Brain microvascular endothelial cell (primary cell): Measurements from ENCODE around the gene DNAH12.

ENCODE experiments used
- DNase-seq: peaks from one replicate; pipeline ENCODE4 v3.0.0-alpha.2; 2020
- H3K27ac ChIP-seq: fragments of 250-450 bp; sonication (Bioruptor Pico); 2 replicates; pipeline ENCODE4 v1.5.1; 2020; ENCODE audit warnings: mild to moderate bottlenecking, moderate library complexity
- H3K27me3 ChIP-seq: fragments of 250-450 bp; sonication (Bioruptor Pico); replicated peaks from 2 replicates; pipeline ENCODE4 v1.5.1; 2020; ENCODE audit warnings: mild to moderate bottlenecking
- H3K36me3 ChIP-seq: fragments of 250-450 bp; sonication (Bioruptor Pico); replicated peaks from 2 replicates; pipeline ENCODE4 v1.5.1; 2020; ENCODE audit warnings: mild to moderate bottlenecking
- H3K4me3 ChIP-seq: 2 replicates; pipeline ENCODE4 v1.5.1; 2011; ENCODE audit warnings: low read depth, mild to moderate bottlenecking, control low read depth, low read length, moderate library complexity
- in situ Hi-C: cut with HindIII; loops from 2 replicates; pipeline ENCODE4 v1.10.0; 2017; ENCODE audit warnings: low sequenced_read_pairs, low pct_ligation_motif_present
- TF ChIP-seq, protein P1 (sequence below): IDR thresholded peaks from 2 replicates; pipeline ENCODE4 v1.5.1; 2011; ENCODE audit warnings: low read depth, mild to moderate bottlenecking, moderate library complexity, low read length, control low read depth, inconsistent platforms; ENCODE audit errors: missing control alignments

DNAH12 gene

DNA sequence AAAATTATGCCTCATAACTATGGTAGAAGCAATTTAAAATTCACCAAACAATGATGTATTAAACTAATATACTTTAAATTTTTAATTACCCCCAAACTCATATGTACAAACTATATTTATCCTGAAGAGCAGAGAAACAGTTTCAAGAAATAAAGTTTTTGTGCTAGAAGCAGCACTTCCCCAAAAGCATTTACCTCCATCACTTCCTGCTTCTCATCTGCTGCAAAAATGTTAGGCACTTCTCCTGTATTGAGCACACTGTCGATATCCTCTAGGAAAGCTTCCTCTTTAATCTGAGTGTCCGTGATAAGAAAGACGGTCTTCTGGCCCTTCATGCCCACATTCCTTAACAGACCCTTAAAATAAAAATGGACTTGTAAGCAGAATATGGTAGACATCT lies 150.2 kb downstream of the DNAH12 start:
- in situ Hi-C loops = no loop called here
- H3K27me3 ChIP-seq = no peaks in the 10 kb centered on the region
- no peak overlapping the region for H3K27ac ChIP-seq
- H3K4me3 ChIP-seq = no peak overlapping the region
- DNase-seq = no peak
- H3K36me3 ChIP-seq = no peaks in the 10 kb centered on the region
- TF ChIP-seq, protein P1, sequence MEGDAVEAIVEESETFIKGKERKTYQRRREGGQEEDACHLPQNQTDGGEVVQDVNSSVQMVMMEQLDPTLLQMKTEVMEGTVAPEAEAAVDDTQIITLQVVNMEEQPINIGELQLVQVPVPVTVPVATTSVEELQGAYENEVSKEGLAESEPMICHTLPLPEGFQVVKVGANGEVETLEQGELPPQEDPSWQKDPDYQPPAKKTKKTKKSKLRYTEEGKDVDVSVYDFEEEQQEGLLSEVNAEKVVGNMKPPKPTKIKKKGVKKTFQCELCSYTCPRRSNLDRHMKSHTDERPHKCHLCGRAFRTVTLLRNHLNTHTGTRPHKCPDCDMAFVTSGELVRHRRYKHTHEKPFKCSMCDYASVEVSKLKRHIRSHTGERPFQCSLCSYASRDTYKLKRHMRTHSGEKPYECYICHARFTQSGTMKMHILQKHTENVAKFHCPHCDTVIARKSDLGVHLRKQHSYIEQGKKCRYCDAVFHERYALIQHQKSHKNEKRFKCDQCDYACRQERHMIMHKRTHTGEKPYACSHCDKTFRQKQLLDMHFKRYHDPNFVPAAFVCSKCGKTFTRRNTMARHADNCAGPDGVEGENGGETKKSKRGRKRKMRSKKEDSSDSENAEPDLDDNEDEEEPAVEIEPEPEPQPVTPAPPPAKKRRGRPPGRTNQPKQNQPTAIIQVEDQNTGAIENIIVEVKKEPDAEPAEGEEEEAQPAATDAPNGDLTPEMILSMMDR = no peak

DNA sequence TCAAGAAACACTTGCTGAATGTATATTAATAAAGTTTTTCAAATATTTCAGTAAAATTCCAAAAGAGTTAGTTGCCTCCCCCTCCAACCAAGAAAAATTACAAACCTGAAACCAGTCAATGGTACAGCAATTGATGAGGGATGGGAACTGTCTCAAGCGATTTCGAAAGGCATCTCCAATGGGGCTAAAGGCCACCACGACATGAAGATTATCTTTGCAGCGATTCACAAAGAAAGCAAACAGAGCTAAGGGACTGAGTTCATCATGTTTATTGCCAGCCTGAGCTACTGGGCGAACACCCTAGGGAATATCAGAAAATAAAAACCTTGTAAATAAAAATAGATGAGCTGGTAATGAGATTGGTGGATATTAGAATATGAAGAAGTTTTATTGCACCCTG lies 152.4 kb downstream of the DNAH12 start:
- H3K4me3 ChIP-seq = no peak overlapping the region
- no peaks in the 10 kb centered on the region for H3K27me3 ChIP-seq
- in situ Hi-C loops = no loop called here
- no peaks in the 10 kb centered on the region for H3K36me3 ChIP-seq
- DNase-seq = no peak
- TF ChIP-seq, protein P1 = no peak
- no peak overlapping the region for H3K27ac ChIP-seq

DNA sequence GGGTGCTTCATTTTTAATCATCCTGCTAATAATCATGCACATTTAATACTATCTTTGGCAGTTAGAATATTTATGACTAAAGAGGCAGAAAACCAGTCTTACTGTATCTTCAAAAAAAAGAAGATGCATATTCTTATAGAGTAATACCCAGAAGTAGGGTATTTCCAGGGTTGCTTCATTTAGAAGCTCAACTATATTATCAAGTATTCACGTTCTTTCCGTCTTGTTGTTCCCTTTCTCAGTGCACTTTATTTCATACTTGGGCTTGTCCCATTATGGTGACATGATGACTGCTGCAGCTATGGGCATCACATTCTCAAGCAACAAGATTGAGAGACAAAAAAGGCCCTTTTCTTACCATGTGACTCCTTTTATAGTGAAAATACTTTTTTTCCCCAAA lies 154.9 kb downstream of the DNAH12 start:
- TF ChIP-seq, protein P1 = no peak

DNA sequence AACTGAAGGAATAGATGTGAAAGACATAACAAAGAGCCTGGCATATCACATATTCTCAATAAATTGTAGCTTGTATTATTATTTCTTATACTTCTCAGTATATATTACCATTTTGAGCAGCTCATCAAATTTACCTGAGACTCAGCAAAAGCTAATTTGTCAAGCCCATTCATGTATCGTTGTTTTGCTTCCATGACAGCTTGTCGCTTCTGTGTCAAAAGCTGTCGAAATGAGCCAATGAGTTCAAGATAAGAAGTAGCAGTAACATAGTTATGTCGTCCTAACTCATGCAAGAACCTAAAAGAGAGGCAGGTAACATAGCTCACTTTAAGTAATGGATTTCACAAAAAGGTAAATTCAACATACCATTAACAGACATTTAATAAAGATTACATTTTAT lies 157.8 kb downstream of the DNAH12 start:
- TF ChIP-seq, protein P1 = no peak
- in situ Hi-C loops = no loop called here
- no peak for DNase-seq
- Histone ChIP-seq H3K36me3 (no peaks in the 10 kb centered on the region), H3K27me3 (no peaks in the 10 kb centered on the region), H3K27ac (no peak overlapping the region), H3K4me3 (no peak overlapping the region)

More for the DNA sequence above, 154.9 kb downstream of the DNAH12 start:
- no peaks in the 10 kb centered on the region for H3K36me3 ChIP-seq
- no peaks in the 10 kb centered on the region for H3K27me3 ChIP-seq
- DNase-seq = no peak
- H3K4me3 ChIP-seq = no peak overlapping the region
- H3K27ac ChIP-seq = no peak overlapping the region
- in situ Hi-C loops = no loop called here

DNA sequence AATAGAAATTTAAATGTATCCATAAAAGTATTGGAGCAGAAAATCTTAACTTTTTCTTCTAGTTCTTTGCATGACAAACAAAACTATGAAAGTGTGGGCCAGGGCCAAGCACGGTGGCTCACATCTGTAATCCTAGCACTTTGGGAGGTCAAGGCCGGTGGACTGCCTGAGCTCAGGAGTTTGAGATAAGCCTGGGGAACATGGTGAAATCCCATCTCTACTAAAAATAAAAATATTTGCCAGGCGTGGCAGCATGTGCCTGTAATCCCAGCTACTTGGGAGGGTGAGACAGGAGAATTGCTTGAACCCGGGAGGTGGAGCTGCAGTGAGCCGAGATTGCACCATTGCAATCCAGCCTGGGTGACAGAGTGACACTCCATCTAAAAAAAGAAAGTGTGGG lies 158.6 kb downstream of the DNAH12 start:
- Histone ChIP-seq H3K27me3 (no peaks in the 10 kb centered on the region), H3K4me3 (no peak overlapping the region), H3K27ac (no peak overlapping the region), H3K36me3 (no peaks in the 10 kb centered on the region)
- TF ChIP-seq, protein P1 = no peak
- in situ Hi-C loops = no loop called here
- no peak for DNase-seq

DNA sequence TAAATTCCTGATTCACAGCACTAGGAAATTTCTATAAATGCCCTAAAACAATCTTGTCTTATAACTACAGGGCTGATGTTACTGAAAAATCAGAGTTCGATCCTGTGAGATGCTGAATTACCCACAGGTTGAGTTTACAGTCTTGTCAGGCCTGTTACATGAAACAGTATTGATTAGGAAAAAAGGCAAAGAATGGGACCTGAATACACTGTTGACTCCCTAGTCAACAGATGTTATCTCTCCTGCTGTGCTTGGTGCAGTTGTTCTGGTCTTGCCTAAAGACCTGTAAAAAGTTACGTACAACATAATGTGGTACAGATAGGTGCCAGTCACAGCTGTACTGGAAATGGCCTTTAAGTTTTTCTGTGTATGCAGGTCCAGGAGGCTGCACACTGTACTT lies 160.3 kb downstream of the DNAH12 start:
- in situ Hi-C loops = no loop called here
- H3K36me3 ChIP-seq = no peaks in the 10 kb centered on the region
- H3K27ac ChIP-seq = no peak overlapping the region
- TF ChIP-seq, protein P1 = no peak
- H3K27me3 ChIP-seq = peaks cover under 1% of the 10 kb centered on the region
- H3K4me3 ChIP-seq = no peak overlapping the region
- no peak for DNase-seq
